Measurements from ENCODE around the gene S100A13.
"Not testable (repeated sequence)": the region's sequence is repeated elsewhere in the genome, so short reads cannot be mapped to it uniquely, and the experiment has no call there.

S100A13 gene

GRCh38 chr1:153626904-153627714 lies at the start of gene S100A13:
S100A13 (minus strand) TSS chr1:153627505; CDS start chr1:153626472, 1,033 bp downstream.
- peak; percentile 20 for DNase-seq

- DNase-seq, result no peak
Measured at GRCh38 chr1:153673511-153673910, 46.2 kb upstream of the S100A13 start.

- DNase-seq, result peak; percentile 71
Measured at GRCh38 chr1:153671628-153672353, 44.5 kb upstream of the S100A13 start.

GRCh38 chr1:153670859-153671627 lies 43.7 kb upstream of the S100A13 start, which contains the start of gene ILF2:
ILF2 (minus strand) TSS chr1:153670993; CDS start chr1:153670922, 71 bp downstream.
- peak; percentile 98 for DNase-seq

- DNase-seq, result peak; percentile 39
Measured at GRCh38 chr1:153670257-153670858, 43.1 kb upstream of the S100A13 start.

- DNase-seq, result no peak
Measured at GRCh38 chr1:153669606-153670005, 42.3 kb upstream of the S100A13 start.

- DNase-seq, result not testable (repeated sequence)
Measured at GRCh38 chr1:153668672-153669071, 41.4 kb upstream of the S100A13 start.

- DNase-seq, result no peak
Measured at GRCh38 chr1:153667439-153667838, 40.1 kb upstream of the S100A13 start.

GRCh38 chr1:153663211-153663610 lies 35.9 kb upstream of the S100A13 start:
- DNase-seq, result no peak

GRCh38 chr1:153662269-153662668 lies 35.0 kb upstream of the S100A13 start:
- DNase-seq, result no peak

- DNase-seq, result no peak
Measured at GRCh38 chr1:153661111-153661708, 33.9 kb upstream of the S100A13 start.

- no peak for DNase-seq
Measured at GRCh38 chr1:153659656-153660055, 32.4 kb upstream of the S100A13 start.

GRCh38 chr1:153659175-153659534 lies 31.9 kb upstream of the S100A13 start:
- no peak for DNase-seq

GRCh38 chr1:153658400-153659174 lies 31.3 kb upstream of the S100A13 start, which contains the start of gene SNAPIN:
SNAPIN (plus strand) TSS chr1:153658703; CDS start chr1:153658744, 41 bp downstream.
- peak; percentile 95 for DNase-seq

GRCh38 chr1:153655333-153655732 lies 28.0 kb upstream of the S100A13 start:
- no peak for DNase-seq

- no peak for DNase-seq
Measured at GRCh38 chr1:153652805-153653500, 25.6 kb upstream of the S100A13 start.

- DNase-seq, result no peak
Measured at GRCh38 chr1:153651771-153652170, 24.5 kb upstream of the S100A13 start.

- peak; percentile 16 for DNase-seq
Measured at GRCh38 chr1:153649863-153650235, 22.5 kb upstream of the S100A13 start.

GRCh38 chr1:153649137-153649862 lies 22.0 kb upstream of the S100A13 start:
- no peak for DNase-seq

GRCh38 chr1:153648000-153648643 lies 20.8 kb upstream of the S100A13 start:
- no peak for DNase-seq

Measured in stimulated activated CD4-positive, alpha-beta T cell treated with anti-CD3 and anti-CD28 coated beads, Interleukin-15, amount 100 ng/mL, for 24 hours (primary cell).